Stimulated activated CD8-positive, alpha-beta memory T cell treated with anti-CD3 and anti-CD28 coated beads, Interleukin-15, amount 100 ng/mL, for 4 hours (primary cell): Measurements from ENCODE around the gene ZBTB7C.
"Not testable (repeated sequence)": the region's sequence is repeated elsewhere in the genome, so short reads cannot be mapped to it uniquely, and the experiment has no call there.

Experiments used
- DNase-seq, 2 donors: peaks; one replicate each; pipeline ENCODE4 v3.0.0-alpha.2; 2020; ENCODE audit warnings: low read depth in 2 of 2

ZBTB7C gene

DNA sequence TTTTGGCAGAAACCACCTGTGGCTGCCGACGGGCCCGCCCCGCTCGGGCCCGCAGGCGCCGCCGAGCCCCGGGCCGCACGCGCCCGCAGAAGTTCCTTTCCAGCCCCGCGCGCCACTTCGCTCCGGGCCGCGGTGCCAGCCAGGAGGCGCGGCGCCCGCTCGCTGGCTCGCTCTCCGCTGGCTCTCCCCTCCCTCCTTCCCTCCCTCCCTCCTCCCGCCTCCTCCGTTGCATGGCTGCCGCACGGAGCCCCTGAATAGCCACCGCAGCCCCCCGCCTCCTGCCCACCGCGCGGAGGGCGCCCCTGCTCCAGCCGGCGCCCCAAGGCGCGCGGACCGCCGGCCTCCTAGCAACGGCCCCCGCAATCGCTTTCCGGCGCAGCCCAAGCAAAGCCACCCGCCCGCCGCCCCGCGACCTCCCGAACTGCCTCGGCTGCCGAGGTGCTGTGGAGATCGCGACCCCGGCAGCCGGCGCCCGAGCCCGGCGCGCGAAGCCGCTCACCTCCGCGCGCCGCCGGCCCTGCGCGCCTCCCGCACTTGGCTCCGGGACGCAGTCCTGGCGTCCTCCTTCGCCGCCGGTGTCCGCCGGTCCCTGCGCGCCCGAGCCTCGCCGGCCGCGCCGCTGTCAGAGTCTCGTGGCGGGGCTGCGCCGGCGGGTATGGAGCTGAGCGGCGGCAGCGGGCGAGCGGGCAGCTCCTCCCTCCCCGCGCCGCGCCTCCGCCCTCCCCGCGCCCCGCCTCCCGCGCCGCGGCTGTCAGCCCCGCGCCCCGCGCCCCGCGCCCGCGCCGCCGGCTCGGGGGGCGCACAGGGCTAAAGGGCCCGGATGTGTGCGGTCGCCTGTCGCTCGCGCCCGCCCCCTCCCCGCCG lies at the start of gene ZBTB7C:
Gene ZBTB7C, minus strand, starts transcription at position 657 of the 864 bp plus-strand sequence.
- DNase-seq, result no peak

DNA sequence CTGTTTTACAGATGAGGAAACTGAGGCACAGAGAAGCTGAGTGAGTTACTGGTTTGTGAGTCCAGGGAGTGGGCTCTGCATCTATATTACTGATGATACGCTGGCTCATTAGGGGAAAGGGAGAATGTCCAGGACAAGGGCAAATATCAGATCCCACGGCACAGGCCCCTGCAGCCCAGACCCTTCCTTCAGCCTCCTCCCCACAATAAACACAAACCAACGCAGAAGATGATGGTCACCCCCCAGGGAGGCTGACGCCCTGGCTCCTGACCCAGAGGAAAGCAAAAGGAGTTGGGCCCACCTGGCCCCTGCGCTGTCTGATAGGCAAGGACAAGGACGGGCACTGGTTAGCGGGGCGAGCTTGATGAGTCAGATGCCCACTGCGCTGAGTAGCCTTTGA lies 47.7 kb upstream of the ZBTB7C start:
- no peak for DNase-seq

DNA sequence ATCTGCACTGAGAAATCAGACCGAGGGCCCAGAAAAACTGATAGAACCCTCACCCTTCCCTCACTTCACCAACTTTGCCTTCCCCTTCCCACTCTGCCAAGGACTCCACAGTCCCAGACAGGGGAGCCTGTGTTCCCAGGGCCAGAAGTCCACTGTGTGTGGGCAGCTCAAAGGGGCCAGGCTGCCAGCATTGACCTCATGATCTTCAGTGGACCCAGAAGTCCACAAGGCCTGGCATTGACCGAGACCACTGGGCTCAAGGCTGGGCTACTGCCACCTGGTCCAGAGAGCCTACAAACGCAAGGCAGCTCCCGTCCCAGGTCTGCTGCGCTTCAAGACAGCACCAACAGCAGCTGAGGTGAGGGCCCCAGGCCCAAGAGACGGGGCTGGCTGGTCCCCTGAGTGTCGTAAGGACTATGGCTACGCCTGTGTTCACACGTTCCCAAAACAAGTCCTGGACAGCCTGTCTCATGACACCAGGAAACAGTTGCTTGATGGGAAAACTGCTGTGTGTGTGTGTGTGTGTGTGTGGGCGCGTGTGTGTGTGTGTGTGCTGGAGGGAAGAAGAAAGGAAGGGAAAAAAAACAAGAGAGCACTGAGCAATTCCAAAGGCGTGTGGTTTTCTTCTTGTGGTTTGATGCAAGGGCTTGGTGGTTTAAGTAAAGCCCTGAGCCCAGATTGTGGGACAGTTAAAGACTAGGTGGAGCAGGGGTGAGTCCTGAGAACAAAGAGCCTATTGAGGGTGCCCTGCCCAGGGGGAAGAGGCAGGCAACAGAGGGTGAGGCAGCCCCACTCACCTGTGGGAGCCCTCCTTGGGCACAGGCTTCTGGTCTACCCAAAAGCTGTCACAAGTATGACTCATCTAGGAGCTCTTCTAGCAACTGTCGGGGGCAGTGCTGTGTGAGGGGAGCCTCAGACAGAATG lies 46.6 kb upstream of the ZBTB7C start:
- peak in 1 of 2 donors; percentile 38 for DNase-seq

DNA sequence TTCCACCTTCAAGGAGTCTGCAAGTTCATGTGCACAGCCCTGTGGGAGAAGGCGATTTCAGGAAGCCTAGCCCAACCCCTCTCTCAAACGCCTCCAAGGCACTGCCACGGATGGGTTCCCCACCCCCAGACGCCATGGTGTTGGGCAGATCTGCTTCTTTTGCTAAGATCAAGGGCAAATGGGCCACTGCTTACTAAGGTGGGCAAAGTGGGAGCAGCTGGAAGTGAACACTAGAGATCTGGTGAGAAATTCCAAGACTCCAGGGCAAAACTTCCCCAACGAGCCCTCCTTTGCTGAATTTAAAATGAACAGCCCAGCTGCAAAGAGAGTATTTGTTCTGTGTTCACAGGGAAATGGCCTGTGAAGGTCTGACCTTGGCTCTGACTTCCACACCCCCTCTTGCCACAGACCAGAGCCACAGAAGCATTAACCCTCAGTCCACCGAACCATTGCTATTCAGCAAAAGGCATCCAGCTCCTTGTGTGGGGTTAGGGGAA lies 45.1 kb upstream of the ZBTB7C start:
- DNase-seq, result no peak

DNA sequence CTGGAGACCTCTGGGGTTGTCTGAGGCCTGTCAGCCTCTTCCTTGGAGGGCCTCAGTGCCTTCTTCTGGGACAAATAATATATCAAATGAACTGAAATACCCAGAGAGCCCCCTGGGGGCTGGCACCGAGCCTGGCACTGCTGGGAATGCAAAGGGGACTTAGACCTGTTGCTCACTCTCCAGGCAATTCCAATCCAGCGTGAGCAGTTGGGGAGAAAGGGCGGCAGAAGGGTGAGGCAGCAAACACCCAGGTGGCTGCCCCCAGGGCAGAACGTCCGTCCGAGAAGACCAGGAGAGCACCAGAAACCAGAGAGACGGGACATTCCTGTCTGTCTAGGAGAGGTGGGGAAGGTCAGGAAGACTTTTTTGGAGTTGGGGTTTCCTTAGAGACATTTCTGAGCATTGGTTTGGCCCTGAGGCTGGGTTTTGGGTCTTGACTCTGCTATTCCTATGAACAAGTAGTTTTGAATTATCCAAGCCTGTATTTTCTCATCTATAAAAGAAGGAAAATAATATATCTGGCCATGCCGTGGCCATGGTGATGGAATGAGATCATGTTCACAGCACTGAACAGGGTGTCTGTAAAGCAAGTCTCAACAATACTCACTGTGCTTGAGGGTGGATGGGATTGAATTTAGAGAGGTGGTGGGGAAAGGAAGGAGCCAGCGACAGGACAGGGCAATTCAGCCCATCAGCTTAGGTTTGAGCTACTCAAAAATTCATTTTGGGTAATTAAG lies 44.3 kb upstream of the ZBTB7C start:
- no peak for DNase-seq

DNA sequence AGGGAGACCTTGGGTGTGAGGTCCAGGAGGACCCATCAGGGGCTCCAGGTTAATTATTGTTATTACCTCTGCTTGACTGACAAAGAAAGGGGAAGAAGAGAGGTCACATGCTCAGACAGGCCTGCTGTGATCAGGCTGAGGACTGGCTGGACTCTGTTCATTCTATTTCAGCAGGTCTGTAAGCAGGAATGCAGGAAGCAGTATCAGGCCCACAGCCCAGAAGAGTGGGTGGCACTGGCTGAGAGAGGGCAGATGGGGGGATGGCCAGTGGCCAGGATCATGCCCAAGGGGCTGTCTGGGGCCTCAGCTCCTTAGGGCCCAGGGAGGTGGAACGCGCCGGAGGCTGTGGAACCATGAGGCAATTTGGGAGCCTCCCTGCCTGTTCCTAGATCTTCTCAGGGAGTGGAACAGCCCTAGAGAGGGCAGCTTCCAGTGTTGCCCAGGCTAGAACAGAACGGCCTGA lies 43.7 kb upstream of the ZBTB7C start:
- DNase-seq, result no peak

DNA sequence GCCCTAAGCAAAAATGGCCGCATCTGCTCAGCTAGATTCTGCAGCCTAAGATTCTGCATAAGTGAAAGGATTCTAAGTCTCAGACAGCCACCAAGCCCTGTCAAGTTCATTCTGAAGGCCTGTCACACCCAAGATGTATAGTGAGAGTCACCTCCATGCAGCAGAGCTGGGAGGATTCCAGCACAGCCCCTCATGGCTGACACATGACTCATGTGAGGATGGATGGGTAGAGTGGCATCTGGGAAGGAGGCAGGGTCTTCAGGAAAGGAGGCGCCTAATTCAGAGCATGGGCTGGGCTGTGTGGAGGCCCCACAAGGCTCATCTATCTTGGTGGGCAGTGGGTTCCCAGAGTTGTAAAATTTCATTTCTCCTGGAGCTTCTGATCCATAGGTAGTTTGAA lies 41.5 kb upstream of the ZBTB7C start:
- DNase-seq, result no peak

DNA sequence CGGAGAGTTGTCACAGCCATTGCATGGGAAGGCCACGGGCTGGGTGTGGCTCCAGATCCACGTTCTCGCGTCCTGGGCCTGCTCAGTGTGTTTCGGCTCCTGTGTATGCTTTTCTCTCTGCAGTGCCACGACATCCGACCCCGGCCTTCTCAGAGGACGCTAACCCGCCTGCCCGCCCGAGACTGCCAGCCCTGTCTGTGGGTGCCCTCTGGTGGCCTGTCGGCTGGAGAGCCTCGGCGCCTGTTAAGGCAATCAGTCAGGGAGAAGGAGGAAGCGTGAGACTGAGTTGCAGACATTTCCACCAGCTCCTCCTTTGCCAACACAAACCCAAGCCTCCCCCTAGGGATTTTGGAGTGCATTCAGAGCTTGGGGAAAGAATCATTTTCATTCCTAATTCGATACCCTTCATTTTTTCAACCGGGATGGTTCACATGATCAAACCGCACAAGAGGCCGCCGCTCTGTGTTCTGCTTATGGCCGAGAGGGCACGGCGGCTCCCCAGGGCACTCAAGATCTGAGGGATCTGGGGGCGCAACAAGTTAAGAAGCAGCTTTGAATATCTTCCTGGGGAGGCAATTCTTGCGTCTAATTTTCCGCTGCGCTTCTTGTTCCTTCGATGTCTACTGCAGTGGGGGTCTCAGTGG lies 37.5 kb upstream of the ZBTB7C start:
- DNase-seq, result peak; percentile 14 to 21

DNA sequence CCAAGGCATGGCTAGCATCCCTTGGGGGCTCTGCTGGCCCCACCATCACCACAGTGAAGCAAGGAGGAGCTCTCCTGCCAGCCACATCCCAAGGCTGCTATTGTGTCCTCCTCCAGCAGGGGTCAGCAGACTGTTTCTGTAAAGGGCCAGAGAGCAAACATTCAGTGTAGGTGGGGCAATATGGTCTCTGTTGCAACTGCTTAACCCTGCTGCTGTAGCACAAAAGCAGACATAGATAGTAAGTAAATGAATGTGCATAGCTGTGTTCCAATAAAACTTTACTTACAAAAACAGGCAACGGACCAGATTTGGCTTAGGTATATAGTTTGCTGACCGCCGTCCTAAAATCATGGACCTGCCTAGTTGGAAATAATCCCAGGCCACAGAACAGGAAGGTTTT lies 36.4 kb upstream of the ZBTB7C start:
- DNase-seq, result peak; percentile 7 to 55

DNA sequence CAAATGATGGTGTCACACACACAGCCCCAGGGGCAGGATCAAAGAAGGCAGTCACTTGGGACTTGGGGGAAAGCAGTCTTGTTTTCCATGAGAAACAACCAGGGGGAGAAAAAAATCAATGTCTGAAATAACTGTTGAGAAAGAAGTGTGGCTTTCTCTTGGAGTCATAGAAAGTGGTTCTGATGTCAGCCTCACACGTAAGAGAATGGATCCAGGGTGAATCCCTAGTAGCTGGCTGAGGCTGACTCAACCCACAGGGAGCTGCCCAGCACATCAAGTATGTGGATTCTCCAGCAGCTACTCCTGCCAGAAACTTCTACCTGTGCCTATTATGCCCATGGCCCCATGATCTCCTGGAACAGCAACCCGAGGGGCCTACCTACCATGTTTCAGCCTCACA lies 33.6 kb upstream of the ZBTB7C start:
- DNase-seq, result no peak

DNA sequence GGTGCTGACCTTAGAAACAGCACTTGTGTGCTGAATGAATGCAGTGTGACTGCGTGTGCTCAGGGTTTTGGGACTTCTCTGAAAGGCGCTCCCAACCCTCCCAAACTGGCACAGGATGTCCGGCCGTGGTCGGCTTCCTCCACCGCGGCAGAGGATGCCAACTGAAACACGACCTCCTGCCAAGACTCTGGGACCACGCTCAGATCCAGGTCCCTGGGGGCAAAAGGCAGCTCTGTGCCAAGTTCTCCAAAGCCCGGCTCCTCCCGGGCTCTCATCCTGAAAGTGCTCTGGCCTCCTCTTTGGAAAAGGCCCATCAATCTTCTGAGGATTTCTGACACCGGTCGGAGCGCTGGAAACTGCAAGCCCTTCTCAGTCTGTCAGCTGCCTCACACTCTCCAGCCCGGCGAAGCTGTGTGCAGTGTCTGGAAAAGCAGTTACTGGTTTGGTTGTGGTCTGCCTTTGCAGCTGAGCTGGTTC lies 32.3 kb upstream of the ZBTB7C start:
- no peak for DNase-seq

DNA sequence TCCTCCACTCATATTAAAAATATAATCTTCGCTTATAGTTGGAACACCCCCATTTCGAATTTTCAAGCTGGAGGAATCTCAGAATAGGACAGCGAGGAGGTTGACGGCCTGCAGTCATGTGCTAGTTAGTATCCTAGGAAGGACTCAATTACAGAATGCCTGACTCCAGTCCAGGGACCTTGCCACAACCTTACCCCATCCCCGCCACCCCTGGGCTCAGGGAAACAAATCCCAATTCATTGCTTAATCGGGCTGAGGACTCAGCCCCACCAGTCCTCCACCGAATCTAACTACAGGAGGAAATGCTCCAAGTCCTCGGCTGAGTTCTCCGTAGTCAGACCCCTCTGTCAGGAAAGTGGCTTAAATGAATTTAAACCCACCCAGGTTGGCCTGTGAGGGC lies 31.7 kb upstream of the ZBTB7C start:
- DNase-seq, result no peak

DNA sequence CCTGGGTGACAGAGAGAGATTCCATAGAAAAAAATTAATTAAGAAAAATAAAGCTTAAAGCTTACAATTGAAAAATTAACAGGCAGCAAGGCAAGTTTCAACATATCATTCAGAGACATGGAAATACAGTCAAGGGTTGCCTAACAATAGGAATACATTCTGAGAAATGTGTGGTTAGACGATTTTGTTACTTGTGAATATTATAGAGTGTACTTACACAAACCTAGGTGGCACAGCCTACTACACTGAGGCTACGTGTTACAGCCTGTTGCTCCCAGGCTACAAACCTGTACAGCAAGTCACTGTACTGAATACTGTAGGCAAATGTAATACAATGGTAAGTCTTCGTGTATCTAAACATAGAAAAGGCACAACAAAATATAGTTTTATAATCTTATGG lies 27.7 kb upstream of the ZBTB7C start:
- no peak for DNase-seq

DNA sequence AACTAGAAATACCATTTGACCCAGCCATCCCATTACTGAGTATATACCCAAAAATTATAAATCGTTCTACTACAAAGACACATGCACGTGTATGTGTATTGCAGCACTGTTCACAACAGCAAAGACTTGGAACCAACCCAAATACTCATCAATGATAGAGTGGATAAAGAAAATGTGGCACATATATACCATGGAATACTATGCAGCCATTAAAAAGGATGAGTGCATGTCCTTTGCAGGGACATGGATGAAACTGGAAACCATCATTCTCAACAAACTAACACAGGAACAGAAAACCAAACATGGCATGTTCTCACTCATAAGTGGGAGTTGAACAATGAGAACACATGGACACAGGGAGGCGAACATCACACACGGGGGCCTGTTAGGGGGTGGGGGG lies 25.2 kb upstream of the ZBTB7C start:
- DNase-seq, result not testable (repeated sequence)

DNA sequence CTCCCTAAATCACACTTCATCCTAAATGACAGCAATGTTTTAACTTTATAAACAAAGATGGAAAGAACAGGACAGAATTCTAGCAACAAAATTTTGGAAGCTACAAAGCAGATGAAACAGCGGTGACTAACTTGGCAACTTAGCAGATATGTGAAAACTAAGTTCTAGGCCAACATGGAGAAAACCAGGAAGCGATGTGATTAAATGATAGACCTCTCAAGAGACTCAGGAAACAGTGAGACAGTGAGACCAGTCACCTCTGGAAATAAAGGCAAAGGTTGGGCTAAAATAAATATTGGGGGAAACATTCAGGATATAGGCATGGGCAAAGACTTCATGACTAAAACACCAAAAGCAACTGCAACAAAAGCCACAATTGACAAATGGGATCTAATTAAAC lies 24.4 kb upstream of the ZBTB7C start:
- no peak for DNase-seq

DNA sequence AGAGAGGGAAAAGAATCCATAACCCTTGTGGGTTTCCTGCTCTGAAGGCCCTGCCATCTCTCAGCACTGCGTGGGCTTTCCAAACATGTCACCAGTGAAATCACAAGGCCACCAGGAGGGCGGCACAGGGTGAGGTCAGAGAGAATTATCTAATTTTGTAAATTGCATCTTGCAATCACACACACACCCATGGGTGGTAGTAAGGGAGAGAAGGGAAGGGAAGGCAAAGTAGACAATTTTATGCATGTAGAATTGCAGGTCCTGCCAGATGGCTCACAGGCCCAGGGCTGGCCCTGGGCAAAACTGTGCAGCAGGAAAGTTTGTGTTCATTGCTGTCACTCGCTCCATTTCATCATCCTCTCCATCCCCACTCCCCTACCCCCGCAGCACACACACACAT lies 21.0 kb upstream of the ZBTB7C start:
- no peak for DNase-seq

DNA sequence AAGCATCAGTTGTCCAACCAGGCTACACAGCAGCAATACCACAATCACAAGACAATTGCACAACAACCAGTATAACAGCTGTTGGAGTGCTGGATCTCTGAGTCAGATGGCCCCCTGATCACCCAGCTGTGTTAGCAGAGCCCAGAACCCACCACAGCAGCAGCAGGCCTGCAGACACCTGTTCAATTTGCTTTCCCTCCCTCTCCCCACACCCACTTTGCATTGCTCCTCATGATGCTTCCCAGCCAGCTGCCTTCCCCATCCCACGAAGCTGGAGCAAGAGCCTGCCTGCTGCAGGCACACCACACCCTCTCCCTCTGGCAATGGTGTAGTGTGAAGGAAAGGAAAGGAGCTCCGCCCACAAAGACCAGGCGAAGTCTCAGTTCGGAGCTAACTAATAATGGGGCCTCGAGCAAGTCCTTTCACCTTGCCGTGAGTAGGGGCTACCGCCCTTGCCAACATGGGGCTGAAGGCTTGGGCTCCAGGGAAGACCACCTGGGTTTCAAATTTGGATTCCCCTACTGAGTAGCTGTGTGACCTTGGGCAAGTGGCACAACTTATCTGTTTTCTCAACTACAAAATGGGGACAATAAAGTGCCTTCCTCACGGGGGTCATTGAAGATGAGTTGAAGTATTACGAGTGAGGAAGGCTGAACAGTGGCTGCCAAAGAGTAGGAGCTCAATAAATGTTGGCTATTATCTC lies 19.4 kb upstream of the ZBTB7C start:
- DNase-seq, result no peak

DNA sequence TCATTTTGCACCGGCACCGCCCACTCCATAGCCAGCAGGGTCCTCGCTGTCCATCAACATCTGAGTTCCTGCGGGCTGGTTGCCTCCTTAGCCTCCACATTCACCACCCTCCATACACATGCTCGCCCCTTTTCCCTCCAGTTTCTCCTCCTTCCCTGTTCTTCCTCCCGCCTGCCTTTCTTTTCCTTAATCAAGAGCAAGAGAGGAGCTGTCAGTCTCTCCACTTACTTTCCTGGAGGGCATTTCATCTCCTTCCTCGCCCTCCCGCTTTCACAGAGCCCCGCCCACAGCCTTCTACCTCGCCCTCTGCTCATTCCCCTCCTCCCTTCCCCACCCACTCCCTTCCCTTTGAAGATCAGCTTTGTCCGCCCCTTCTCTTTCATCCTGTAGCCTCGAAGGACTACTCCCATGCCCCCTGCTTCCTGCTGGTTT lies 13.8 kb upstream of the ZBTB7C start:
- DNase-seq, result no peak

DNA sequence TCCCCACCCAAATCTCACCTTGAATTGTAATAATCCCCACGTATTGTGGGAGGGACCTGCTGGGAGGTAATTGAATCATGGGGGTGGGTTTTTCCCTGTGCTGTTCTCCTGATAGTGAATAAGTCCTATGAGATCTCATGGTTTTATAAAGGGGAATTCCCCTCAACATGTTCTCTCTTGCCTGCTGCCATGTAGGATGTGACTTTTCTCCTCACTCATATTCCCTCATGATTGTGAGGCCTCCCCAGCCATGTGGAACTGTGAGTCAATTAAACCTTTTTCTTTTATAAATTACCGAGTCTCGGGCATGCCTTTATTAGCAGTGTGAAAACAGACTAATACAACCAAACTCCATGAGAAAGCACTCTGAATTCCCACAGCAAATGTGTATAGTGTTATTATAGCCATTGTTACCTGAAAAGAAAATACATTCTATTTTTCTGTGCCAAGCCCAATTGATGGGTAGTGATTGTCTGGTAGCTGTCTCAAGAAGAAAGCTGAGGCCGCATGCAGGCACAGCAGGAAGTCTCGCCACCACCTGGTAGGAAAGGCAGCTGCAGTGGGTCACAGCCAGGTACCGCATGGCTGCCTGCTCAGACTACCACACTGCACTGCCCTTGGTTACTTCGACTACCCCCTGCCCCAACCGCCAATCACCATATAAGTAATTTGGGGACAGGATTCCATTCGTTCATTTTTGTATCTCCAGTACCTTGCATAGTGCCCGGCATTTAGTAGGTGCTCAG lies 10.3 kb upstream of the ZBTB7C start:
- DNase-seq, result no peak
